CD4-positive, alpha-beta T cell treated with Interleukin-6 for 4 hours (primary cell): ENCODE results near the gene FHIP2A.
"Not testable (repeated sequence)": the region's sequence is repeated elsewhere in the genome, so short reads cannot be mapped to it uniquely, and the experiment has no call there.

Experiments used
- DNase-seq: peaks from one replicate; pipeline ENCODE4 v3.0.0-alpha.2; 2020; ENCODE audit warnings: mixed read lengths

Gene FHIP2A

DNA sequence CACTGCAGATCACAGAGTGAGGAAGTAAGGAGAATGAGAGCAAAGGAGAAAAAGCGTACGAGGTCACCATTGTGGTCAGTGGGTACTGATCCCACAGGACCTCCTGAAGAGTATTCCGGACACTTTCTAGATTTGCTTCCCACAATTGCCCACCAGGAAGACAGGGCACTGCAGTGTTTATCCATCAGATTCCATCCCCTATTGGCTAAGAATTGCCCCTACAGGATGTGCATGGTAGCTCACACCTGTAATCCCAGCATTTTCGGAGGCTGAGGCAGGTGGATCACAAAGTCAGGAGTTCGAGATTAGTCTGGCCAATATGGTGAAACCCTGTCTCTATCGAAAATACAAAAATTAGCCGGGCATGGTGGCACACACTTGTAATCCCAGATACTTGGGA is 5.3 kb upstream of the FHIP2A start:
- no peak for DNase-seq

DNA sequence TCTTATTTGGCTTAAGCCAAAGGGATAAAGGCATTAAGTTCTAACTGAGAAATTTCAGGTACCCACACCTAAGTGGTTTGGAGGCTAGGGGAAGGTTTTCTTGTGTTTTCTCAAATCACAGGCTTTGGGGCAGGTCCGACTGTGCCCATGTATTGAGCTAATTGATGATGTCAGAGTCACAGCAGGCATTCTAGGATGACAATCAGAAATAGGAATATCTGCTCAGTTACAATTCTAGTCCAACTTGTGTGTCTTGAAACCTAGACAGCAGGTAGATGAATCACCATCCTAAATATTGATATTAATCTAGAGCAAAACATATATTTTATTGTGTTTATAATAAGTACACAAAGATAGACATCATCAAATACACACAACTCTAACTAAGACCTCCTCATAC is 2.3 kb upstream of the FHIP2A start:
- DNase-seq: no peak

DNA sequence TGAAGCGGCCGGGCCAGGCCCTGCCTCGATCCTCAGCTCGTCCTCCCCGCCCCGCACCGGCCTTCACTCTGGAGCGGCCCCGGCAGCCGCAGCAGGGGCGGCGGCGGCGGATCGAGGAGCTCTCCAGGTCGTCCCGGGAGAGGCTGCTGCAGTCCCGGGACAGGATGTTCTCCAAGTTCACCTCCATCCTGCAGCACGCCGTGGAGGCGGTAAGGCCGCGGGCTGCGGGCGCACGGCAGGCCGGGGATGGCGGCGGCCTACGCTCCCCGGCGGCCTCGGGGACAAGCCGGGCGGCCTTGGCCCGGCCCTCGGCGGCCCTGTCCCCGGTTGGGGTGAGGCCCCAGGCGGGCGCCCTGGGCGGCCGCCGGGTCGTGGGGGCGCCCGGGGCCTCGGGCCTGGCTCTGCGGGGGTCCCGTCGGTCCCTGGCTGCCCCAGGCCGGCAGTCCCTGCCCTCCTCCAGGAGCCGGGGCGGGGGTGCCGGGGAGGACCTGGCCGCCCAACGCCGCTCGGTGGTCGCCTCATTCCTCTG is 399 bp downstream of the FHIP2A start:
- no peak for DNase-seq

DNA sequence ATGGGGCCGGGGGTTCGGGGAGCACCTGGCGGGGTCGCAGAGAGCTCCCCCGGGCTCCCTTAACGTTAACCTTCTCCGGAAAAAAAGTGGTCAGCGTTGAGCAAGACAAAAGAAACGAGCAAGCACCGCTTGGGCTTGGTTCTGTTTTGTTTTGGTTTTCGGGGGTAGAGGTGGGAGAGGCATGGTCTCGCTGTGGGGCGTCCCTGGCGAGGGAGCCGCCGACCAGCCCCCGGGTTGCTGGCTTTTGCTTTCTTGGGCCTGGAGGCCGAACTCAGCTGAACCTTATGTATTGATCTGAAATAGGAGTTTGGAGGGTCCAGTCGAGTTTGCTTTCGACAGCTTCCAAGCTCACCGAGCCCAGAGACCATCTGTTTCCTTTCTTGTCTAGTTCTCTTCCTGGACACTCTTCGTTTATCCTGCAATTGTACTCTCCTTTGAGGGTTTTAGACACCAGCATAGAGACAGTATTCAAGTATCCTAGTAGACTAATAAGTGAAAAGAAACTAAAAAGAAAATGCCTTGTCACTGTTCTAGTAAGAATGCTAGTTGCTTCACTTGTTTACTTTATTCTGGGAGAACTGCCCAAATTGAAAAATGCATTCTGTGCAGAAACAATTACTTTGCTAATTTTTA is 980 bp downstream of the FHIP2A start:
- peak; percentile 32 for DNase-seq

DNA sequence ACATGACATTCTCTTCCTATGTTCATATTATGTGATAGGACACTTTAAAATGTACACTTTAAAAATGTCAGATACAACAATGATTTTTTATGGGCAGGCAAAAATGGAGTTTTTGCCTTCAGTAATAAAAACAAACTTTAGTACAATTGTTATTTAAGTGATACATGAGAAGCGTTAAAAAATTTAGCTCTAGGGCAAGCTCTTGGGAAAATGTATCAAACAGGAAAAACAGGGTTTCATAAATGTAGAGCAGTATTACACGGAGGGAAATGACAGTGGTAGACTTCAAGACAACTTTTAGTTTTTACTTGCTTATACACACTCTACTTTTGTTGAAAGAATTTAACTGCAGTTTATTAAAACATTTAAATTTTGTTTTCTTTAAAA is 1.5 kb downstream of the FHIP2A start:
- DNase-seq: no peak

- DNase-seq: no peak
Observed at GRCh38 chr10:114824391-114824790, 2.8 kb downstream of the FHIP2A start.

- DNase-seq: no peak
Observed at GRCh38 chr10:114825513-114826253, 4.1 kb downstream of the FHIP2A start.

DNA sequence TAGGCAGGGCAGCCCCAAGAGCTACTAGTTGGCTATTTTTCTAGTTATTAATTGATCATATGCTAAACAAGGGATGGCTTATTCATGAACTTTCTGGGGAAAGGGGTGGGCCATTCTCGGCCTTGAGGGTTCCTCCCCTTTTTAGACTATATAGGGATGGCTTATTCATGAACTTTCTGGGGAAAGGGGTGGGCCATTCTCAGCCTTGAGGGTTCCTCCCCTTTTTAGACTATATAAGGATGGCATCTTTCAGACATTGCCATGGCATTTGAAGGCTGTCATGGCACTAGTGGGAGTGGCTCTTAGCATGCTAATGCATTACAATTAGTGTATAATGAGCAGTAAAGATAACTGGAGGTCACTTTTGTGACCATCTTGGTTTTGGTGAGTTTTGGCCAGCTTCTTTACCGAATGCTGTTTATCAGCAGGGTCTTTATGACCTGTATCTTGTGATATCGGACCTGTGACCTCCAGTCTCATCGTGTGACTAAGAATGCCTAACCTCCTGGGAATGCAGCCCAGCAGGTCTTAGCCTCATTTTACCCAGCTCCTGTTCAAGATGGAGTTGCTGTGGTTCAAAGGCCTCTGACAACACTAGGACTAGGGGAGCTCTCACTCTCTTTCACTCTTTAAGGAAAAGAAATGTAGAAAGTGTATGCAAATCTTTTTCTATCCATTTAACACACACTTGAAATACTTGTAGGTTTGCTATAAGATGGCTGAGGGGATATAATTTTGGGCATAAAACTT is 7.8 kb downstream of the FHIP2A start:
- DNase-seq: no peak

DNA sequence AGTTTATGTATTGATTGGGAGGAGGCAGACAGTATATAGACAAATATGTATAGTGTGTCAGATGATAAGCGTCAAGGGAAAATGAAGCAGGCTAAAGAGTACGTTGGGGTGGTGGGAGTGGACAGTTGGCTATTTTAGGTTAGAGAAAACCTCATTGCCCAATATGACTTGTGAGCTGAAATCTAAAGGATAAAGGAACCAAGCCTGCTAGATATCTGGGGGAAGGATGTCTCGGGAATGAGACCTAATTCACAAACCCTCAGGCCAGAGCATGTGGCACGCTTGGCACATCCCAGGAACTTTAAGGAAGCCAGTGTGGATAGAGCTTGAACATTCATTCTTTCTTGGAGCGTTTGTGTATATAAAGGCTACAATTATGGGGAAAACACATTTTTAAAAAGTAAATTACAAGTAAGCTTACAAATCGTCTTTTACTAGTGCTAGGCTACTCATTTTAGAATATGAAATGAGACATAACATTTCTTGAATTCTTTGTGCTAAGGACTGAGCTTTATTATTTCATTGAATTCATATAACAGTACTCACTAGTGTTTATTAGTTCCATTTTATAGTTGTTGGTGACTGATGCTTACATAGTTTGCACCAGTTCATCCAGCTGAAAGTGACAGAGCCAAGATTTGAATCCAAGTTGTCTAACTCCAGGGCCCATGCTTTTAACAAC is 9.7 kb downstream of the FHIP2A start:
- DNase-seq: no peak

DNA sequence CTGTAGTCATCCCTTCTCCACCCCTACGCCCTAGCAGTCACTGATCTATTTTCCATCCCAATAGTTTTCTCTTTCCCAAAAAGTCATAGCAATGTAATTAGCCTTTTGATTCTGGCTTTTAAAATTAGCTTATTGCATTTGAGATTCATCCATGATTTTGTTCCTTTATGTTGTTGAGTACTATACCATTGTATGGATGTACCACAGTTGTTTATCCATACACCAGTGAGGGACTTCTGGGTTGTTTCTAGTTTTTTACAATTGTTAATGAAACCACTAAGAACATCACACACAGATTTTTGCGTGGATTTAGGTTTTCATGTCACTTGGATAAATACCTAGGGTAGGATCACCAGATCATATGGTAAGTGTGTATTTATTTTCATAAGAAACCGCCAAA is 16.1 kb downstream of the FHIP2A start:
- DNase-seq: no peak

DNA sequence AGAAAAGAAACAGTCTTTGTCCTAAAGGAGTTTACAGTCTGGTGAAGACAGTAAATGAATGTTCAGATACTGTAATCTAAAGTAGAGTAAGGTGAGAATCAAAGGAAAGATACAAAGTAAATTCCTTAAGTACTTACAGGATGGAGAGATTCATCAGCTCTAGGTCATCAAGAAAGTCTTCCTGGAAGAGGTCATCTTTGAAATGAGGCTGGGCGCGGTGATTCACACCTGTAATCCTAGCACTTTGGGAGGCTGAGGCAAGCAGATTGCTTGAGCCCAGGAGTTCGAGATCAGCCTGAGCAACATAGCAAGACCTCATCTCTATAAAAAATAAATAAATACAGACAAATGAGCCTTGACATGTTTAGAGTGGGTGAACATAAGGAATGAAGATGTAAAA is 18.3 kb downstream of the FHIP2A start:
- DNase-seq: no peak

DNA sequence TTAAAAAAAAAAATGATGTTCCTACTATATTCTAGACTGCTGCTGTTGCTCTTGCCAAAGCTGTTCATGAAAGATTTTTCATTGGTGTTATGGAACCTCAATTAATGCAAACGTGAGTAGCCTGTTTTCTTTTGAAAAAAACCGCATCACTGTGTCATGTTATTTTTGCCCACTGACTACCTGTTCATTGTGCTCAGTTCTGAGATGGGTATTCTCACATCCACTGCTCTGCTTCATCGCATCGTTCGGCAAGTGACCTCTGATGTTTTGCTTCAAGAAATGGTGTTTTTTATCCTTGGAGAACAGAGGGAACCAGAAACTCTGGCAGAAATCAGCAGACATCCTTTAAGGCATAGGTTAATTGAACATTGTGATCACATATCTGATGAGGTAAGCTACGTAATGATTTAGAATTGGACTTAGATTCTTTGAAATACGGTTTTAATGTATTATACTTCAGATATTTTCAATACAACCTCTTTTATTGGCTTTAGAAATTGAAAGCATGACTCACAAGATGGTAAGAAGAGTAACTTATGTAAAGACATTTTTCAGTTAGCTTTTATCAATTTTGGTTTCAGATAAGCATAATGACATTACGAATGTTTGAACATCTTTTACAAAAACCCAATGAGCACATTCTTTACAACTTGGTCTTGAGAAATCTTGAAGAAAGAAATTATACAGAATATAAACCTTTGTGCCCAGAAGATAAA is 24.6 kb downstream of the FHIP2A start:
- no peak for DNase-seq

- not testable (repeated sequence) for DNase-seq
Observed at GRCh38 chr10:114847517-114847916, 25.9 kb downstream of the FHIP2A start.

GRCh38 chr10:114849674-114850073 is 28.1 kb downstream of the FHIP2A start:
- DNase-seq: no peak

DNA sequence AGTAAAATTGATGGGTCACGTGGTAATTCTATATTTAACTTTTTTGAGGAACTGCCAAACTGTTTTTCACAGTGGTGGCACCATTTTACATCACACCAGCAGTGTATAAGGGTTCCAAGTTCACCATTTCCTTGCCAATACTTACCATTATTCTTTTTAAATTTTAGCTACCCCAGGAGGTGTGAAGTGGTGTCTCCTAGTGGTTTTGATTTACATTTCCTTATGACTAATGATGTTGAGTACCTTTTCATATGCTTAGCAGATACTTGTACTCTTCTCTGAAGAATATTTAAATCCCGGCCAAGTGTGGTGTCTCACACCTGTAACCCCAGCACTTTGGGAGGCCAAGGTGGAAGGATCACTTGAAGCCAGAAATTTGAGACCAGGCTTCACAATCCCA is 28.5 kb downstream of the FHIP2A start:
- DNase-seq: no peak

DNA sequence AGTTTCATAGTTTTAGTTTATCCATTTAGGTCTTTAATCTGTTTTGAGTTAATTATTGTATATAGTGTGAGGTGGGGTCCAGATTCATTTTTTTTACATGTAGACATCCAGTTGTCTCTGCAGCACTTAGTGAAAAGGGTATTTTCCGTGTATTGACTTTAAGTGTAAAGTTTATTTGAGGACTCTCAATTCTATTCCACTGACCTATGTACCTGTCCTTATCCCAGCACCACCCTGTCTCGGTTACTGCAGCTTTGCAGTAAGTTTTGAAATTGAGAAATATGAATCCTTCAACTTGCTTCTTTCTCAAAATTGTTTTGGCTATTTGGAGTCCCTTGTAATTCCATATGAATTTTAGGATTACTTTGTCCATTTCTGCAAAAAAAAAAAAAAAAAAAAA is 29.8 kb downstream of the FHIP2A start:
- no peak for DNase-seq

DNA sequence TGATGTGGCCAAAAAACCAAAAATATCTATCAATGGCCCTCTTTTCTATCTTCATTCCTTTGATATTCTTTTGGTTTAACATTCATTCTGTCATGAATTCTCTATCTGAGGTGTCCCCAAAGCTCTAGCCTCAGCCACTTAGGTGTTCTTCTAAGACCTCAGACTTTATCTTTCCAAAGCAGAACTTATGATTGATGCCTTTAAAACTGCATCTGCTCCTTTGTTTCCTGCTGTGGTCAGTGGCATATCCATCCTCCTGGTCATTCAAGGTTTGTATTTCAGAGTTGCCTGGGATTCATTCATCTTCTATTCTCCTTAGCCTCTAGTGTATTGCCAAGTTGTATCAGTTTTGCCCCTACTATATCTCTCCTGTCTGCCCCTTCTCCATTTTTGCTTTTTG is 30.6 kb downstream of the FHIP2A start:
- DNase-seq: no peak

DNA sequence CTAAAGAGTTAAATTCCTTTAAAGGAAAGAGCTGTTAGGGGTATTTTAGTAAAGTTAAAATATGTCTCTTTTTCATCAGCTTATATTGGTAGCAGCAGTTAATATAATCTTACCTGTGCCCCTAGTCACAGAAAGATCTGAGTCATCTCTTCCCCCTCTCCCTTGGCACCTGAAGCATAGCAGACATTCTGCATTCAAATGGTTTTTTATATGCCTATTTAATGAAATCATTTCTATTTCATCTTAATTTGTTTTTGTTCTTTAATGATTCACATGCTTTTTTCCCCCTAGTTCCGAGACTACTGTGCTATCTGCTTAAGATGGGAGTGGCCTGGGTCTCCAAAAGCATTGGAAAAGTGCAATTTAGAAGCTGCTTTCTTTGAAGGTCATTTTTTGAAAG is 33.3 kb downstream of the FHIP2A start:
- DNase-seq: no peak

DNA sequence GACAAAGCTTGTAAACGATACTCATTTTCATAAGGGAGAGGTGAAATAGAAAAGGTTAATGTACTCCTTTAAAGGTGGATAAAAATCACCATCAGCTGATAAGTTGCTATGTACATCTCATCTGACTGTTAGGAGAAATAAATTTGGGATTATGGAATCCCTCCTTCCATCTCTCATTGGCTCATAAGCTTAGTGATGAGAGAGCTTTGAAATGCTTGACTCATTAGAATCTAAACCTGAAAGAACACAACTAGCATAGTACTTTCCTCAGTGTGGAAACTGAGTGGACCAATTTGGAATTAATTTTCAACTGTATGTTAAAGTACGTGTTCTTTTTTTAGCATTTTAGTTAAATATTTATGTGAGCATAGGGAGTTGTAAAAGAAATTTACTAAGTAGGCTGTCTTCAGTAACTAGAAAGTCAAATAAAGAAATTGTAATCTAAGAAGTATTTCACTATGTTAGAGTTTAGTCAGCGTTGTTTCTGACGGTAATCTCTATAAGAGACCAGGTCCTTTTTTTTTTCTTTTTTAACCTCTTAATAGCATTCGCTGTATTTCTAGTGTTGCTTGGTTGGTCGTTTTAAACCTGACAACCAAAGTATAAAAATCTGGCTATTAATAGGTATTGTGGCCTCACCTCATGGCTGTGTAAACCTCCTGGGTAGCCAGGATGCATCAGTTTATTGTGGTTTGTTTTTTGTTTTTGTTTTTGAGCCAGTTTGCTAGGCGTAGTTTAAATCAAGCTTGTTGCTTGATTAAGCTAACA is 34.4 kb downstream of the FHIP2A start:
- DNase-seq: no peak

- DNase-seq: no peak
Observed at GRCh38 chr10:114856544-114857287, 35.1 kb downstream of the FHIP2A start.

DNA sequence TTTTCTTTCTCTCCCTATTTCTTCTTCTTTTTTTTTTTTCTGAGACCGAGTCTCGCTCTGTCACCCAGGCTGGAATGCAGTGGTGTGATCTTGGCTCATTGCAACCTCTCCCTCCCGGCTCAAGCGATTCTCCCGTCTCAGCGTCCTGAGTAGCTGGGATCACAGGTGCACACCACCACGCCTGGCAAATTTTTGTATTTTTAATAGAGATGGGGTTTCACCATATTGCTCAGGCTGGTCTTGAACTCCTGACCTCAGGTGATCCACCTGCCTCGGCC is 35.6 kb downstream of the FHIP2A start:
- DNase-seq: not testable (repeated sequence)
